ENCODE data around the gene DNM3. TPM values are rescaled to one million over a fixed set of nuclear protein-coding genes. Genes with fewer than 3 reads are reported as not detected.

DNM3 gene
- total RNA-seq, 6 donors from 2014 or later: 7.1 to 30.4 (median 10.3) TPM

DNA sequence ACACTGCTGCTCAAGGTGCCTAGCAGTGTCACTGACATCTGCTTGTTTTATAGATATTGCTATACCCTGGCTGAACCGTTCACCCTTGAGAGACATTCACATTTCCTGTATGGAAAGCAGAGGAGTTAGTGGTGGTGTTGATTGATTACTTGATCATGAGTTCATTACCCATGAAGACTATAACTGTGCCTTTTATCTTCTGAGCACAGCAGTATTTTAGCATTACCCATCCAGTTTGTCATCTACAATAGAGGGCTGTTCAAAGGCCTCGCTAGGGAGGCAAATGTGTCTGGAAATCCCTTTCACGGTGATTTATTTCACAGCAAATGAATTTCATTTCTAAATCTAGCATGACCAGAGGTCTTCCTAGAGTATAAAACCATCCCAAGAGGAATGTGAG lies 160.0 kb downstream of the DNM3 start:
- H3K9me3 ChIP-seq: no peaks in the 10 kb centered on the region
- no peak overlapping the region for H3K4me3 ChIP-seq
- no peaks in the 10 kb centered on the region for H3K36me3 ChIP-seq
- no peaks in the 10 kb centered on the region for H3K27me3 ChIP-seq
- no peak for ATAC-seq (ENCODE audit: low FRiP score in 2 of 2)
- TF ChIP-seq, protein P1, sequence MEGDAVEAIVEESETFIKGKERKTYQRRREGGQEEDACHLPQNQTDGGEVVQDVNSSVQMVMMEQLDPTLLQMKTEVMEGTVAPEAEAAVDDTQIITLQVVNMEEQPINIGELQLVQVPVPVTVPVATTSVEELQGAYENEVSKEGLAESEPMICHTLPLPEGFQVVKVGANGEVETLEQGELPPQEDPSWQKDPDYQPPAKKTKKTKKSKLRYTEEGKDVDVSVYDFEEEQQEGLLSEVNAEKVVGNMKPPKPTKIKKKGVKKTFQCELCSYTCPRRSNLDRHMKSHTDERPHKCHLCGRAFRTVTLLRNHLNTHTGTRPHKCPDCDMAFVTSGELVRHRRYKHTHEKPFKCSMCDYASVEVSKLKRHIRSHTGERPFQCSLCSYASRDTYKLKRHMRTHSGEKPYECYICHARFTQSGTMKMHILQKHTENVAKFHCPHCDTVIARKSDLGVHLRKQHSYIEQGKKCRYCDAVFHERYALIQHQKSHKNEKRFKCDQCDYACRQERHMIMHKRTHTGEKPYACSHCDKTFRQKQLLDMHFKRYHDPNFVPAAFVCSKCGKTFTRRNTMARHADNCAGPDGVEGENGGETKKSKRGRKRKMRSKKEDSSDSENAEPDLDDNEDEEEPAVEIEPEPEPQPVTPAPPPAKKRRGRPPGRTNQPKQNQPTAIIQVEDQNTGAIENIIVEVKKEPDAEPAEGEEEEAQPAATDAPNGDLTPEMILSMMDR (IDR thresholded peaks at IDR 0.05): no peak
- TF ChIP-seq POLR2AphosphoS5 (IDR thresholded peaks at IDR 0.05) (no peak), EP300 (IDR thresholded peaks at IDR 0.05) (no peak), POLR2A (IDR thresholded peaks at IDR 0.05) (no peak)
- H3K4me1 ChIP-seq: peaks cover 0 to 5% (median 0%) of the 10 kb centered on the region in 4 donors
- no peak overlapping the region for H3K27ac ChIP-seq
- WGBS, 2 donors: 77 to 83% methylated on average over 3 of the region's 3 CpGs
- DNase-seq: no peak

DNA sequence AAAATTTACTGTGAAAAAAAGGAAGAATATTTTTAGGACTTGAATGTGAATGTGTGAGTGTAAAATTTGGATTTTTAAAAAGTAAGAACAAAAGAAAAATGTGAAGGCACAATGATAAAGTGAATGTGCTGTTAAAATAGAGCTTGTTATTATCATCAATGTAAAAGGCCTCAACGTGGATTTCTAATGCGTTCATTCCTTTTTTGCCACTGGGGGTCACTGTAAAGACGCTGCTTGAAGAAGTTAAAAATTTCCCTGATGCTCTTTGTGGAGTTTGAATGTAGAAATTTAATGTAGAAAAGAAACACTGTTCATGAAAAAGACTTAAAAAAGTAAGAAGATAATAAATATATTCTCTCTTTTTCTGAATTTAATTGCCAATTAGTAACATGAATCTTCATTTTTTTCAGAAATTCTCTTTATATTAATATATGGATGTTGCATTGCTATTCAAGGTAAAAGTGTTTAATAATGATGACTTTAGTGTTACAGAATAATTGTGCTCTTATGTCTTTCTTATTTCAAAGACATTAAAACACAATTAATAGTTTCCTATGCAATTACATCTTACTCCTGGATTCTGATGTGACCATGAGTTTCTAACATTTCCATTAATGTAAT lies 161.5 kb downstream of the DNM3 start:
- 12 to 16% methylated on average over 3 of the region's 3 CpGs for WGBS, 2 donors
- TF ChIP-seq POLR2AphosphoS5 (IDR thresholded peaks at IDR 0.05) (no peak), EP300 (IDR thresholded peaks at IDR 0.05) (no peak), POLR2A (IDR thresholded peaks at IDR 0.05) (no peak)
- TF ChIP-seq, protein P1 (IDR thresholded peaks at IDR 0.05): peak in 5 of 6 experiments; percentile 43 to 59 (median 52)
- H3K36me3 ChIP-seq: no peaks in the 10 kb centered on the region
- ATAC-seq (ENCODE audit: low FRiP score in 2 of 2) (peak in 1 of 2 donors; percentile 67), DNase-seq (no peak)
- no peaks in the 10 kb centered on the region for H3K27me3 ChIP-seq
- H3K4me3 ChIP-seq: no peak overlapping the region
- no peak overlapping the region for H3K27ac ChIP-seq
- peaks cover 0 to 5% (median 0%) of the 10 kb centered on the region in 4 donors for H3K4me1 ChIP-seq
- H3K9me3 ChIP-seq: no peaks in the 10 kb centered on the region

DNA sequence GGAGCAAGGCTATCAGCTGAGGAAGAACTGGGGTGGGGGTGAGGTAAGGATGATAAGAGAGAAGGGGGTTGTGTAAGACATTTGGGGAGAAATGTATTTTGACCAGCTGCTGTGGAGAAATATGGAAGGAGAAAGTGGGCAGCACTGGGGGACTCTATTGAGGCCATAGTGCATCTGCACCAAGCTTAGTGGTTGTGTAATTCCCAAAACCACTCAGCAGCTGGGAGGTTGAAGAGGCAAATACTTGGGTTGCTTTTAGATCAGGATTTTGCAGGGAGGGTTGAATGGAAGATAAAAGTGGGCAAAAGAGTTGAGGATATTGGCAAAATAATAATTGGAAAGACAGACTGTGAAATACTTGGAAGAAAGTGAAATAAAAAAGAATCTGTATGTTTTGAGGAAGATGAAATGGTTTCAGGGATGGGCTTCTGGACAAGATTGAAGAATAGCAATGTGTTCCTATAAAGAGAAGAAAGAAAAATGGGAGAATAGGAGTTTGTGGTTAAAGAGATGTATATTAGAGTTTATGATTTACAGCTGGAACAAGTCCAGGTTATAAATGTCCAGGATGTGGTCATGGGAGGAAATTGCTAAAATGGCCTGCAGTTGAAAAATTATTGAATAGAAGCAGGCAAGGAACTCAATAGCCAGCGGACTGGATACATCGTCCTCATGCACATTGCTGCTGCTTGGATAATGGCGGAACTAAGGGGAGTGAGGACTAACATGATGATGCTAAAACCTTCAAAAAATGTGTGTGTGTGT lies 162.7 kb downstream of the DNM3 start:
- ATAC-seq (ENCODE audit: low FRiP score in 2 of 2): no peak
- no peaks in the 10 kb centered on the region for H3K9me3 ChIP-seq
- WGBS, 2 donors: 83 to 94% methylated on average over 3 of the region's 3 CpGs
- H3K27me3 ChIP-seq: no peaks in the 10 kb centered on the region
- H3K27ac ChIP-seq: no peak overlapping the region
- DNase-seq: no peak
- peaks cover 0 to 5% (median 0%) of the 10 kb centered on the region in 4 donors for H3K4me1 ChIP-seq
- no peaks in the 10 kb centered on the region for H3K36me3 ChIP-seq
- TF ChIP-seq POLR2AphosphoS5 (IDR thresholded peaks at IDR 0.05): no peak
- TF ChIP-seq POLR2A (IDR thresholded peaks at IDR 0.05): no peak
- TF ChIP-seq, protein P1 (IDR thresholded peaks at IDR 0.05): no peak
- TF ChIP-seq EP300 (IDR thresholded peaks at IDR 0.05): no peak
- no peak overlapping the region for H3K4me3 ChIP-seq

DNA sequence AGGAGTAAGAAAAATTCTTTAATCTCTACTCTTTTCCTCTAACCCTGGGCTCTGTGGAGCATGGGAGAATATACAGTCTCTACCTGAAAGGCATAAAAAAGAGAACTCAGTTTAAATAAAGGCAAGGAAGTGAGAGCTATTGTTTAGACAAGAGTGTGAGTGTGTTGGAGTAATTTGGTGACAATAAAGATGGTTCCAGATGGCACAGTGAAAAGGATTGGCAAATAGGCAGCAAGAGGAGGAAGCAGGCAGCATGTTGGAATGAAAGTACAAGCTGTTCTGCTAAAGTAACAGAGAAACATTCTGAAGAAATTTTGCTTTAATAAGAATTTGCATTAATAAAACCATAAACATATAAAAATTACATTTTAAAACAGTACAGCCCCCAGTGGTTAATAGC lies 163.4 kb downstream of the DNM3 start:
- H3K36me3 ChIP-seq: no peaks in the 10 kb centered on the region
- no peaks in the 10 kb centered on the region for H3K27me3 ChIP-seq
- no peak for TF ChIP-seq POLR2A (IDR thresholded peaks at IDR 0.05)
- no peak overlapping the region for H3K4me3 ChIP-seq
- no peak overlapping the region for H3K27ac ChIP-seq
- peaks cover 0 to 5% (median 0%) of the 10 kb centered on the region in 4 donors for H3K4me1 ChIP-seq
- H3K9me3 ChIP-seq: no peaks in the 10 kb centered on the region
- no peak for ATAC-seq (ENCODE audit: low FRiP score in 2 of 2)
- no peak for DNase-seq

DNA sequence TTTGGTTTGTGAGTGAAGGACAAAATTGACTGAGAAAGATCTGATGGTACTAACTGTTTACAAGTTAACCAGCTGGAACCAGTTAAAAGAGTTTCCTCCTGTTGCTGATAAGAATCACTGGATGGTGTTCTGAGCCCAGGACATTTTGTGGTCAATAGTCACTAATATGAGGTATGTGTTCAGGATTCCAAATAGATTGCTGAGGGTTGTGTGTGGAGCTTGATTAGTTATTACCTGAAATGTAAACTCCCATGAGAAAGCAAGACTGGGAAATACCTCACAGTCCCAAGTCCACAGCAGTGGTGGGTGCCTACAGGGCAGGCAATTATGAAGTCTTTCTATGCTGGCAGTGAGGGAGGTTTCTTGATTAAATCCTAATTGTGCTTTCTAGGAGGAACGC lies 164.6 kb downstream of the DNM3 start:
- Histone ChIP-seq H3K4me3 (no peak overlapping the region), H3K36me3 (no peaks in the 10 kb centered on the region), H3K27me3 (no peaks in the 10 kb centered on the region), H3K4me1 (peaks cover 0 to 5% (median 0%) of the 10 kb centered on the region in 4 donors), H3K27ac (no peak overlapping the region), H3K9me3 (no peaks in the 10 kb centered on the region)
- DNase-seq (no peak), ATAC-seq (ENCODE audit: low FRiP score in 2 of 2) (no peak)
- TF ChIP-seq POLR2AphosphoS5 (IDR thresholded peaks at IDR 0.05) (no peak), EP300 (IDR thresholded peaks at IDR 0.05) (no peak), POLR2A (IDR thresholded peaks at IDR 0.05) (no peak)
- TF ChIP-seq, protein P1 (IDR thresholded peaks at IDR 0.05): no peak
- 76 to 100% methylated on average over 1 of the region's 1 CpG for WGBS, 2 donors
